ENCODE measurements around the gene TRERF1.

DNA sequence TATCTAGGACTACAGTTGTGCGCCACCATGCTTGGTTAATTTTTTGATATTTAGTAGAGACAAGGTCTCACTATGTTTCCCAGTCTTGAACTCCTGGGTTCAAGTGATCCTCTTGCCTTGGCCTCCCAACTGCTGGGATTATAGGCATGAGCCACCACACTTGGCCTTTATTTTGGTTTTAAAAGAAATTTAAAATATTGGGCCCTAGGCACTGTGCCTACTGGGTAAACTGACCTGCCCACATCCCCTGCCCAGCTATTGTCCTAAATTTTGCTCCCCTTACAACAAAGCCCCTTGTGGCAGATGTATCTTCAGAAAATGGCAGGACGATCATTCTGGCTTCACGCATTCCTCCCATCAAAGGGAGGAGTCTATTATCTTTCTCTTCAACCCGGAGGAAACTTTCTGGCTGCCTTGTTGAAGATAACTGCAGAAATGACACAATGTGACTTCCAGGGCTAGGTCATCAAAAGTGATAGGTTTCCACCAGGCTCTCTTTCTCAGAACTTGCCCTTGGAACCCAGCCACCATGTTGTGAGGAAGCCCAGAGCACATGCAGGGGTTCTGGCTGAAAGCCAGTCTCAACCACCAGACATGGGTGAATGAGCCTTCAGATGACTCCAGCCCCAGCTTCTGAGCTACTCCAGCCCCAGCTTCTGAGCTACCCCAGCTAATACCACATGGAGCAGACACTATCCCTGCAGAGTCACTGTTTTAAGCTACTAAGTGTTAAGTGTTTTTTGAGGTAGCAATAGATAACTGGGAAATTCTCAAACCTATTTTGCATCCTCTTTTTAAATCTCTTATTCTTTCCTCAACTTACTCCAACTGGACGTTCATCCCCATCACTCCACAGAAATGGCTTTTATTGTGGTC is 252.4 kb downstream of the TRERF1 start:
- TF ChIP-seq, protein P1, sequence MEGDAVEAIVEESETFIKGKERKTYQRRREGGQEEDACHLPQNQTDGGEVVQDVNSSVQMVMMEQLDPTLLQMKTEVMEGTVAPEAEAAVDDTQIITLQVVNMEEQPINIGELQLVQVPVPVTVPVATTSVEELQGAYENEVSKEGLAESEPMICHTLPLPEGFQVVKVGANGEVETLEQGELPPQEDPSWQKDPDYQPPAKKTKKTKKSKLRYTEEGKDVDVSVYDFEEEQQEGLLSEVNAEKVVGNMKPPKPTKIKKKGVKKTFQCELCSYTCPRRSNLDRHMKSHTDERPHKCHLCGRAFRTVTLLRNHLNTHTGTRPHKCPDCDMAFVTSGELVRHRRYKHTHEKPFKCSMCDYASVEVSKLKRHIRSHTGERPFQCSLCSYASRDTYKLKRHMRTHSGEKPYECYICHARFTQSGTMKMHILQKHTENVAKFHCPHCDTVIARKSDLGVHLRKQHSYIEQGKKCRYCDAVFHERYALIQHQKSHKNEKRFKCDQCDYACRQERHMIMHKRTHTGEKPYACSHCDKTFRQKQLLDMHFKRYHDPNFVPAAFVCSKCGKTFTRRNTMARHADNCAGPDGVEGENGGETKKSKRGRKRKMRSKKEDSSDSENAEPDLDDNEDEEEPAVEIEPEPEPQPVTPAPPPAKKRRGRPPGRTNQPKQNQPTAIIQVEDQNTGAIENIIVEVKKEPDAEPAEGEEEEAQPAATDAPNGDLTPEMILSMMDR (optimal IDR thresholded peaks at IDR 0.05 in 1 of 3, IDR thresholded peaks at IDR 0.05 in 1 of 3, conservative IDR thresholded peaks at IDR 0.05 in 1 of 3; ENCODE audit: extremely low read depth in 1 of 3, insufficient read depth in 2 of 3, low read length in 3 of 3), result no peak
- no peak for TF ChIP-seq EZH2 (IDR thresholded peaks at IDR 0.05; ENCODE audit: low read length)

Measured in keratinocyte (primary cell).